ENCODE data around the gene CALR.
"Not testable (repeated sequence)": the region's sequence is repeated elsewhere in the genome, so short reads cannot be mapped to it uniquely, and the experiment has no call there.

Gene CALR

GRCh38 chr19:12952488-12953137 is 14.2 kb downstream of the CALR start:
- no peak for DNase-seq (ENCODE audit: low spot score)

DNA sequence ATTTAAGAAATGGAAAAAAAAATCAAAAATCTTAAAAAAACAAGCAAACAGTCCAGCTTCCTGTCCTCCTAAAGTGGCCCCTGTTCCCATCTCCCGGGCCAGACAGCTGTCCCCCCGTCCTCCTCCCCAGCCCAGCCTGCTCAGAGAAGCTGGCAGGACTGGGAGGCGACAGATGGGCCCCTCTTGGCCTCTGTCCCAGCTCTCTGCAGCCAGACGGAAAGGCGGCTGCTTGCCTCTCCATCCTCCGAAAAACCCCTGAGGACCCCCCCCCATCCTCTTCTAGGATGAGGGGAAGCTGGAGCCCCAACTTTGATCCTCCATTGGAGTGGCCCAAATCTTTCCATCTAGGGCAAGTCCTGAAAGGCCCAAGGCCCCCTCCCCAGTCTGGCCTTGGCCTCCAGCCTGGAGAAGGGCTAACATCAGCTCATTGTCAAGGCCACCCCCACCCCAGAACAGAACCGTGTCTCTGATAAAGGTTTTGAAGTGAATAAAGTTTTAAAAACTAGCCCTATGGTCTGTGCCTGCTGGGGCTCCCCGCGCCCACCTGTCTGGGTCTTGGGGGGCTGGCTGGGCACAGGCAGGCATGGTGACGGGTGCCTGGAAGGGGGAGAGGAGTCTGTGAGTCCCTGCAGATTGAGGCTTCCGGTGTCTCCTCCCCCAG is 14.9 kb downstream of the CALR start:
- no peak for DNase-seq (ENCODE audit: low spot score)

- no peak for DNase-seq (ENCODE audit: low spot score)
Measured at GRCh38 chr19:12953799-12954611, 15.6 kb downstream of the CALR start.

GRCh38 chr19:12954612-12954962 is 16.2 kb downstream of the CALR start:
- DNase-seq (ENCODE audit: low spot score) = no peak

DNA sequence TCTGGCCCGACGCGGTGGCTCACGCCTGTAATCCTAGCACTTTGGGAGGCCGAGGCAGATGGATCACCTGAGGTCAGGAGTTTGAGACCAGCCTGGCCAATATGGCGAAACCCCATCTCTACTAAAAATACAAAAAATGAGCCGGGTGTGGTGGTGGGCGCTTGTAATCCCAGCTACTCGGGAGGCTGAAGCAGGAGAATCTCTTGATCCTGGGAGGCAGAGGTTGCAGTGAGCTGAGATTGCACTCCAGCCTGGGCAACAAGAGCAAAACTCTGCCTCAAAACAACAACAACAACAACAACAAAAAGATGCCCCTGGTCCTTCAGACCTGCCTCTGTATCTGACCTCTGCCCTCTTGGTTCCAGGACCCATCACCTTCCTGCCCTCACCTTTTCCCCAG is 17.2 kb downstream of the CALR start:
- DNase-seq (ENCODE audit: low spot score) = not testable (repeated sequence)

GRCh38 chr19:12955996-12956395 is 17.6 kb downstream of the CALR start:
- DNase-seq (ENCODE audit: low spot score) = peak; percentile 31

DNA sequence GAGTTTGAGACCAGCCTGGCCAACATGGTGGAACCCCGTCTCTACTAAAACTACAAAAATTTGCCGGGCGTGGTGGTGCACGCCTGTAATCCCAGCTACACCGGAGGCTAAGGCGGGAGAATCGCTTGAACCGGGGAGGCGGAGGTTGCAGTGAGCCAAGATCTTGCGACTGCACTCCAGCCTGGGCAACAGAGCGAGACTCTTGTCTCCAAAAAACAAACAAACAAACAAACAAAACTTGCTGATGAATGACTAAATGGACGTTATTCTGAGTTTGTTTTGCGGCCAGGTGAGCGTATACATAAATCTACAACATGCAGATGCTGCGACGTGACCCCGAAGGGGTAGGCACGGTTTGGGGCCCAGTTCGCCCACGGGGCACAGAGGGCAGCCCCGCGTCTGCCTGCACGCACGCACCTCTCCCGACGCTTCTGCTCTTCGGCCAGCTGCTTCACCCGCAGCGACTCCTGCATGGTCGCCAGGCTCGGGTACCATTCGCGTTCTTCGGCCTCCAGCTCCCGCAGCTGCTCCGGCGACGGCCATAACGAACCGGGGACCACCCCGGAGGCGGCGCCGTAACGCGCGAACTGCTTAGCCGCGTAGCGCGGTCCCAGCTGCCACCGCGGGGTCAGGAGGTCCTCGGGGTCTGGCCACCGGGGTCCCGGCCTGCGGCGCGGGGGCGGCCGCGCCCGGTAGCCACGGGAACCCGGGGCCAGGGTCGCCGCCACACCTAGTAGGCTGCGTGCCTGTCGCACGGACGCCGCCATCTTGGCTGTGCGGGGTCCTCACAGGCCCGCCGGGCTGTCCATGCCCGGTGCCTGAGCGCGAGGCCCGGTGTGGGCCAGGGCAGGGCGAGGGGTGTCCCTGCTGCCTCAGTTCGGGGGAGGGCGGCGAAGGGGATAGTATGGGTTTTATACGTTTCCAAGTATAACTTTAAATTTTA is 18.3 kb downstream of the CALR start, which contains the start of gene GADD45GIP1:
Gene GADD45GIP1, minus strand, starts transcription at position 778 of the 943 bp plus-strand sequence. Its CDS starts 11 bp downstream, at position 767.
- peak; percentile 86 for DNase-seq (ENCODE audit: low spot score)

DNA sequence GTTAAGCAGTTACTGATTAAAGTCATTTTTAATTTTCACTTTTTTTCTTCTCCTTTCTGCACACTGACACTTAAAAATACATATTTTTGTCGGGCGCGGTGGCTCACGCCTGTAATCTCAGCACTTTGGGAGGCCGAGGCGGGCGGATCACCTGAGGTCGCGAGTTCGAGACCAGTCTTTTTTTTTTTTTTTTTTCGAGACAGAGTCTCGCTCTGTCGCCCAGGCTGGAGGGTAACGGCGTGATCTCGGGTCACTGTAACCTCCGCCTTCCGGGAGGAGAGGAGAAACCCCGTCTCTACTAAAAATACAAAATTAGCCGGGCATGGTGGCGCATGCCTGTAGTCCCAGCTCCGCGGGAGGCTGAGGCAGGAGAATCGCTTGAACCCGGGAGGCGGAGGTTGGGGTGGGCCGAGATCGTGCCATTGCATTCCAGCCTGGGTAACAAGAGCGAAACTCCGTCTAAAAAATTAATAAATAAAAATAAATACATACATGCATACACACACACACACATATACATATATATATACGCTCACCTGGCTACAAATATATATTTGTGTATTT is 19.1 kb downstream of the CALR start:
- not testable (repeated sequence) for DNase-seq (ENCODE audit: low spot score)

DNA sequence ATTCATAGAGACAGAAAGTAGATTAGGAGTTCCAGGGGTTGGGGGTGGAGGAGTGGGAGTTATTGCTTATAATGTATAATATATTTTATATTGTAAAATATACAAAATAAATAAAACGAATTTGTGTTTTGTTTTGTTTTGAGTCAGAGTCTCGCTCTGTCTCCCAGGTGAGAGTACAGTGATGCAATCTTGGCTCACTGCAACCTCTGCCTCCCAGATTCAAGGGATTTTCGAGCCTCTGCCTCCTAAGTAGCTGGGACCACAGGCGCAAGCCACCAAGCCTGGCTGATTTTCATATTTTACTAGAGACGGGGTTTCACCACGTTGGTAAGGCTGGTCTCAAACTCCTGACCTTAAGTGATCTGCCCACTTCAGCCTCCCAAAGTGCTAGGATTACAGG is 21.1 kb downstream of the CALR start:
- DNase-seq (ENCODE audit: low spot score) = no peak

DNA sequence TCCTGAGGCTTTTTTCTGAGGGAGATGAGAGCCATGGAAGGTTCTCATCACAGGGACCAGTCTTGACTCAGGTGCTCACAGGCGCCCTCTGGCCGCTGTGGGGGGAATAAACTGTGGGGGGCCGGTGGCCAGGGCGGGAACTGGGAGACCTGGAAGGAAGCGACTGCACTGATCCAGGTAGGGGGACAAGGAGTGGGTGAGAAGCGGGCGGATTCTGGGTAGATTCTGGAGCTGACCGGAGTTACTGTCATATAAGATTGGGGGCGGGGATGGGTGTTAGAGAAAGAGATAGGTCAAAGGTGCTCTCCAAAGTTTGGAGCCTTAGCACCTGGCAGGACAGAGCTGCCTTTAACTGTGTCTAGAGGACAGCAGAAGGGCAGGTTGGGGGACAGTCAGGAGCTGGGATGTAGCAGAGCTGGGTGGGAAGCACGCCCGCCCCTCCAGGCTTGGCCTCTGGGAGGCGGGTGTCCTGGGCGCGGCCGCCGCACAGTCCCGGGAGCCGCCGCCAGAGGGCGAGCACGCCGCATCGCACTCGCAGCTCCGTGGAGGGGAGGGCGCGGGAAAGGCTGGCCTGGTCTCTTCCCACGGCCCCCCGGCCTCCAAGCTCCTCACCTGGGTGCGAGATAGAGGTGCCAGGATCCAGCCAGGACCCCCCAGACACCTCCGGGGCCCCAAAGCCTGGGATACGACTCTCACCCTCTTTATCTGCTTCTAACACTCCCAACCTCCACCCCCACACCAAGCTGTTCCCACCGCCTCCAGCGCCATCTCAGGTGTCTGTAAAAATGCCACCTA is 26.8 kb downstream of the CALR start:
- DNase-seq (ENCODE audit: low spot score) = peak; percentile 88

- DNase-seq (ENCODE audit: low spot score) = no peak
Measured at GRCh38 chr19:12965812-12966135, 27.4 kb downstream of the CALR start.

DNA sequence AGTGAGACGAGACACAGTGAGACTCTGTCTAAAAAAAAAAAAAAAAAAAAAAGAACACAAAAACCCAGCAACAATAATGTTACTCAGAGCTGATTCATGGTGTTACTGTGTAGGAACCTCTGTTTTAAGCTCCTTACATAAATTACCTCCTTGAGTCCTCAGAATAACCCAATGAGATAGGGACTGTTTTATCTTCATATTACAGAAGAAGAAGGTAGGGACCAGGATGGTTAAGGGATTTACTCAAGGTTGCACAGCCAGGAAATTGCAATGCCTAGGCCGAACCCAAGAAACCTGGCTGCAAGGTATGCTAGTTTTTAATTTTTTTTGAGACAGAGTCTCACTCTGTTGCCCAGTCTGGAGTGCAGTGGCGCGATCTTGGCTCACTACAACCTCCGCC is 29.5 kb downstream of the CALR start:
- no peak for DNase-seq (ENCODE audit: low spot score)

DNA sequence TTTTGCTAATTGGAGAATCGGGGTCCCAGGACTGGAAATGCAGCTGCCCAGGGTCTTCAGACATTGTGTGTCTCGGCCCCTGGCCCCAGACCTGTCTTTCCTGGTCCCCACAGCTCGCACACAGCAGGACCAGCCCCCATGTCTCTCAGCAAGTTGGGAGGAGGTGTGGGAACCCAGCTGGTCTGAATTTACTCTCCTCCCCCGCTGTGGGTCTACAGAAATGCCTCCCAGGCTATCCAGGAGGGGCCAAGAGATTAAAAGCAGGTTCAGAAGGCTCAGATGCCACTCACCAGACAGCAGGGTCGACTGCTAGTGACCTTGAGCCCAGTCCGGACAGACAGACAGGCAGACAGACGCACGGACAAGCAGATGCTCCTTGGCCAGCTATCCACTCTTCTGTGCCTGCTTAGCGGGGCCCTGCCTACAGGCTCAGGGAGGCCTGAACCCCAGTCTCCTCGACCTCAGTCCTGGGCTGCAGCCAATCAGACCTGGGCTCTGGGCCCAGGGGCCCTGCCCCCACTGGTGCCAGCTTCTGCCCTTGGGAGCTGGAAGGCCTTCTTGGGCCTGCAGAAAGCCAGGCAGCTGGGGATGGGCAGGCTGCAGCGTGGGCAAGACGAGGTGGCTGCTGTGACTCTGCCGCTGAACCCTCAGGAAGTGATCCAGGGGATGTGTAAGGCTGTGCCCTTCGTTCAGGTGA is 31.0 kb downstream of the CALR start, which contains the start of gene DAND5:
Gene DAND5, plus strand, starts transcription at position 285 of the 697 bp plus-strand sequence. Its CDS starts 85 bp downstream, at position 370.
- no peak for DNase-seq (ENCODE audit: low spot score)

GRCh38 chr19:12970070-12970820 is 31.8 kb downstream of the CALR start:
- DNase-seq (ENCODE audit: low spot score) = no peak

DNA sequence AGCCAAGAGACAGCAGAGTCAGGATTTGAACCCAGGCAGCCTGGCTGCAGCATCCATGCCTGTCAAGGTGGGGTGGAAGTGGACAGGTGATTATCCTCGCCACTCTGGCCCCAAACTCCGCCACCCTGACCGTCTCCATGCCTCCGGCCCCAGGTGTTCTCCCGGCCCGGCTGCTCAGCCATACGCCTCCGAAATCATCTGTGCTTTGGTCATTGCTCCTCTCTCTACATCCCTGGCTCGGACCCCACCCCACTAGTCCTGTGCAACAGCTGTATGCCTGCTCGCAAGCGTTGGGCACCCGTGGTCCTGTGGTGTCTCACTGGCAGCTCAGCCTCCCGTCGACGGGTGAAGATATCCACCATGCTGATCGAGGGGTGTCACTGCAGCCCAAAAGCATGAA is 34.8 kb downstream of the CALR start:
- no peak for DNase-seq (ENCODE audit: low spot score)

DNA sequence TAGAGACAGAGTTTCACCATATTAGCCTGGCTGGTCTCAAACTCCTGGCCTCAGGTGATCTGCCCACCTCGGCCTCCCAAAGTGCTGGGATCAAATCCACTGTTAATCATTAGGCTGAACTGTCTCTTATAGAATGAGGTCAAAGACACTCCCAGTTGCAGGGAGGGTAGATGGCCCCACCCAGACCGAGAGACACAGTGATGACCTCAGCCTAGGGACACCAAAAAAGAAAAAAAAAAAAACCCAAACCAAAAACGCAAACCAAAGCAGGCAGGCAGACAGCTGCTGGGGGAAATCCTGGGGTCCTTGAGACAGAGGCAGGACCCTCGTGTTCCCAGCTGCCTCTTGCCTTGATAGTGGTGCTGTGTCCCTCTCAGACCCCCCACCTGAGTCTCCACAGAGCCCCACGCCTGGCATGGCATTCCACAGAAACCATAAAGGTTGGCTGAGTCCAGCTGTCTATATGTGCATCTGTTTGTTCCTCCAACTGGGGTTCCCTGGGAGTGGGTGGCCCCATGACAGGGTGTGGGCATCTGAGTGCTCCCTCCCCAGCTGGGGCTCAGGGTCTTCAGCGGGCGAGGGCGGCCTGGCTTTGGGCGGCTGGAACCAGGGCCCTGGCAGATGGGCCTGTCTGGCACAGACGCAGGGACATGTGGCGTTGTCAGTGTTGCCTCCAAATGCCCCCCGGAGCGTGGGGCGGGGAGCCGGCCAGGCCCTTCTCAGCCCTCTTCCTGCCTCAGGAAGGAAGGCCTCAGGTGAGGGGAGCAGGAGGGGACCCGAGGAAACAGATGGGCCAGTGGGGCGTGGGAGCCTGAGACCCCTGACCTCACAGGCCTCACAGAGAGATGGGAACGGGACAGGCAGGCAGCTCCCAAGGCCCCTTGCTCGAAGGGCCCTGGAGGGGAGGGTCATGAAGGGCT is 36.2 kb downstream of the CALR start:
- DNase-seq (ENCODE audit: low spot score) = no peak

DNA sequence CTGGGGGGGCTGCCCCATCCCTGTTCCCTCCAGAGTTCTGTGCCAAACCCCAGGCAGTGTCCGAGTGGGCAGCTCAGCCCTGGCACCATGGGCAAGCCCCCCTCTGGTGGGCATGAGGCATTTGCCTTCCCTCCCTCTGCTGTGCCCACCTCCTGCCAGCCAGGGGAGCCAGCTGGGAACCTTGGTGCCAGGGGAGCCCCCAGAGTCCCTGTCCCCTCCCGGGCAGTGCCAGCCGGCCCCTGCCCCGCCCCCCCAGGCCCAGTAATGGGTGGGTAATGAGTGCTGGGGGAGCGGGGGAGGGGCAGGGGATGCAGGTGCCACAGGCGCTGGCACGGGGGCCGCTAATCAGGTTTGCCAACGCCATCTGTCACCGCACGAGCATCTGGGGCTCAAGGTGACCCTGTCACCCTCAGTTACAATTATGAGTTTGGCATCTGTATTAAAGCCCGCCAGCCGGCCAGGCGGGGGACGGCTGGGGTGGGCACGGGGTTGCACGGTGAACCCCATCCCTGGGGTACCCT is 36.9 kb downstream of the CALR start:
- no peak for DNase-seq (ENCODE audit: low spot score)

DNA sequence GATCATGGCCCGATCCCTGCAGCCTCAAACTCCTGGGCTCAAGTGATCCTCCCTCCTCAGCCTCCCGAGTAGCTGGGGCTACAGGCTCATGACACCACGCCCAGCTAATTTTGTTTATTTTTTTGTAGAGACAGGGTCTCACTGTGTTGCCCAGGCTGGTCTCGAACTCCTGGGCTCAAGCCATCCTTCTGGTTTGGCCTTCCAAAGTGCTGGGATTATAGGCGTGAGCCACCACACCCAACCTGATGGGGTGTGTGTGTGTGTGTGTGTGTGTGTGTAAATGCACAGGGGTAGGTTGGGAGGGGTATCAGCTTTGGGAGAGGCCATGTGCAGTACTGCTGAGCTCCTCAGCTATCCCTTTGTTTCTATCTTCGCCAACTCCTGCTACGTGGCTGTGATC is 37.7 kb downstream of the CALR start:
- DNase-seq (ENCODE audit: low spot score) = not testable (repeated sequence)
